ENCODE data around the gene WDR17. TPM values are rescaled to one million over a fixed set of nuclear protein-coding genes. Genes with fewer than 3 reads are reported as not detected.

The WDR17 gene
- total and polyA plus RNA-seq, 2 donors (not counting 3 experiments of a cell fraction or from before 2014, with no cell fraction given): 0.07 to 0.42 TPM

DNA sequence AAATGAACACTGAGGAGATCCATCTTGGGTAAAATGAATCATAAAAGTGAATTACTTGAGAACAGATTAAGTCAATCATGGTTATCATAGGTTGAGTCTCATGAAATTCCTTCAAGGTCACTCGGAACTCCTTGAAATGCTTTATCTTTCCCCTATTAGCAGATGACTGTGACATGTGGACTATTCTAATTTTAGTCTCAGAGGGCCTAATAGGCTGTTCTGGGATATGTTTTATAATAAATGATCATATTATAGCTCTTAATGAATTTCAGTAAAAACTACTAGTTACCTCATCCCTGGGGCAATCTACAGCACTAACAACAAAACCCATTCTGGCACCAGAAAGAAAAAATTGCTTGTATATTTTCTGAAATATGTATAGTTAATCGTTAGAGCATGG, 85.1 kb downstream of the WDR17 start:
- ChIA-PET POLR2A (no interaction called here), CTCF (interaction anchor here (0.6 to 4.0 kb wide), 16 partner anchors 10 to 190 kb away, joined by 3 to 92 read pairs (median 4); no protein-coding TSS in a partner anchor)
- Histone ChIP-seq H3K9me1 (replicated peaks; ENCODE audit: control insufficient read depth, extremely low read depth, insufficient read depth, low read length) (no peaks in the 10 kb centered on the region), H3K9ac (replicated peaks; ENCODE audit: extremely low read depth, insufficient read depth, low read length) (no peak overlapping the region), H3K27me3 (ENCODE audit: control insufficient read depth in 2 of 2, insufficient read depth in 2 of 2, low read length in 2 of 2) (no peaks in the 10 kb centered on the region), H3K36me3 (ENCODE audit: control insufficient read depth in 2 of 2, extremely low read depth in 1 of 2, insufficient read depth in 2 of 2, low read length in 2 of 2) (no peaks in the 10 kb centered on the region), H3K27ac (ENCODE audit: insufficient read depth, low read depth, low read length) (no peak overlapping the region), H3K9me3 (replicated peaks; ENCODE audit: control insufficient read depth, insufficient read depth, low read length) (no peaks in the 10 kb centered on the region), H2AFZ (ENCODE audit: low read depth, low read length) (no peak overlapping the region), H3K79me2 (ENCODE audit: control insufficient read depth, insufficient read depth, low read length) (no peaks in the 10 kb centered on the region), H3K4me2 (ENCODE audit: insufficient read depth, low read length) (no peak overlapping the region), H4K20me1 (replicated peaks; ENCODE audit: control insufficient read depth, extremely low read depth, insufficient read depth, low read length) (no peaks in the 10 kb centered on the region), H3K4me3 (replicated peaks in 1 of 3; ENCODE audit: insufficient read depth in 1 of 3, low read depth in 1 of 3, low read length in 3 of 3) (no peak overlapping the region), H3K4me1 (ENCODE audit: control insufficient read depth, extremely low read depth, insufficient read depth, low read length) (no peaks in the 10 kb centered on the region)
- no TSS peak for BruUV-seq (replicated peaks)
- intact Hi-C loops (cut with micrococcal nuclease) (loop anchor here (1.0 to 5.0 kb wide), 2 partner anchors 127 to 191 kb away; no protein-coding TSS in a partner anchor), dilution Hi-C loops (cut with MboI; ENCODE audit: extremely low pct_ligation_motif_present, low sequenced_read_pairs) (no loop called here)
- no peak for FAIRE-seq
- TF ChIP-seq GATA2 (IDR thresholded peaks at IDR 0.05; ENCODE audit: insufficient read depth, insufficient read length, low read depth, low read length) (no peak), CTCF (IDR thresholded peaks at IDR 0.05; ENCODE audit: extremely low read depth in 1 of 2, insufficient read depth in 1 of 2, low read depth in 1 of 2, low read length in 2 of 2) (no peak), MYC (IDR thresholded peaks at IDR 0.05; ENCODE audit: low read depth, low read length) (no peak), FOS (IDR thresholded peaks at IDR 0.05; ENCODE audit: borderline replicate concordance, insufficient read depth, low read length) (no peak), POLR2AphosphoS5 (IDR thresholded peaks at IDR 0.05; ENCODE audit: insufficient read depth, low read depth, low read length) (no peak), JUN (IDR thresholded peaks at IDR 0.05; ENCODE audit: borderline replicate concordance, insufficient read depth, insufficient read length, low read depth) (no peak), POLR2A (IDR thresholded peaks at IDR 0.05; ENCODE audit: low read depth, low read length) (no peak), EZH2 (IDR thresholded peaks at IDR 0.05; ENCODE audit: borderline replicate concordance, low read depth, low read length, severe bottlenecking) (no peak)
- TF ChIP-seq, protein P1, sequence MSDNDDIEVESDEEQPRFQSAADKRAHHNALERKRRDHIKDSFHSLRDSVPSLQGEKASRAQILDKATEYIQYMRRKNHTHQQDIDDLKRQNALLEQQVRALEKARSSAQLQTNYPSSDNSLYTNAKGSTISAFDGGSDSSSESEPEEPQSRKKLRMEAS (IDR thresholded peaks at IDR 0.05; ENCODE audit: insufficient read depth, insufficient read length): no peak
- DNase-seq (ENCODE audit: low read depth, low spot score): no peak

All from endothelial cell of umbilical vein (primary cell).